ENCODE results near the gene UBE2G2. TPM values are rescaled to one million over a fixed set of nuclear protein-coding genes. Genes with fewer than 3 reads are reported as not detected.

UBE2G2 gene
- 100 to 1,000 TPM in 2 of 4 donors, 10 to 100 TPM in 2; 62.5 to 126 (median 91.6) TPM for total RNA-seq

GRCh38 chr21:44801468-44802395 is at the start of gene UBE2G2:
Gene UBE2G2, minus strand, starts transcription at chr21:44801820. Its CDS starts 72 bp downstream, at chr21:44801748.
- H3K4me3 ChIP-seq: peak within 1 kb of the TSS; percentile 94
- WGBS: 0% methylated on average over 41 of the region's 97 CpGs
- H3K4me1 ChIP-seq: peaks cover 34% of the 10 kb centered on the region
- peak within 1 kb of the TSS; percentile 84 for H3K27ac ChIP-seq
- no peaks in the 10 kb centered on the region for H3K9me3 ChIP-seq
- H3K27me3 ChIP-seq: no peaks in the 10 kb centered on the region
- TF ChIP-seq POLR2A (IDR thresholded peaks at IDR 0.05) (peak in 1 of 2 donors; percentile 40), POLR2AphosphoS5 (IDR thresholded peaks at IDR 0.05) (peak in 2 of 3 donors; percentile 77 to 79), EP300 (IDR thresholded peaks at IDR 0.05) (no peak)
- H3K36me3 ChIP-seq: peaks cover 29% of the 10 kb centered on the region
- peak; percentile 86 for DNase-seq (ENCODE audit: low spot score in 2 of 2)

- Histone ChIP-seq H3K27me3 (no peaks in the 10 kb centered on the region), H3K36me3 (peaks cover 72% of the 10 kb centered on the region), H3K4me3 (no peak overlapping the region), H3K27ac (no peak overlapping the region), H3K9me3 (no peaks in the 10 kb centered on the region), H3K4me1 (peaks cover 12% of the 10 kb centered on the region)
- peak in 1 of 2 donors; percentile 37 for DNase-seq (ENCODE audit: low spot score in 2 of 2)
- TF ChIP-seq EP300 (IDR thresholded peaks at IDR 0.05) (no peak), POLR2A (IDR thresholded peaks at IDR 0.05) (no peak), CTCF (IDR thresholded peaks at IDR 0.05) (no peak), POLR2AphosphoS5 (IDR thresholded peaks at IDR 0.05) (no peak)
- WGBS: 87% methylated on average over 26 of the region's 26 CpGs
Observed at GRCh38 chr21:44850905-44851657, 49.5 kb upstream of the UBE2G2 start.

- TF ChIP-seq CTCF (IDR thresholded peaks at IDR 0.05) (no peak), POLR2AphosphoS5 (IDR thresholded peaks at IDR 0.05) (no peak), POLR2A (IDR thresholded peaks at IDR 0.05) (no peak), EP300 (IDR thresholded peaks at IDR 0.05) (no peak)
- no peak overlapping the region for H3K4me3 ChIP-seq
- peak in 1 of 2 donors; percentile 57 for DNase-seq (ENCODE audit: low spot score in 2 of 2)
- no peaks in the 10 kb centered on the region for H3K27me3 ChIP-seq
- 92% methylated on average over 13 of the region's 20 CpGs for WGBS
- H3K9me3 ChIP-seq: no peaks in the 10 kb centered on the region
- peaks cover 20% of the 10 kb centered on the region for H3K4me1 ChIP-seq
- H3K27ac ChIP-seq: no peak overlapping the region
- H3K36me3 ChIP-seq: peaks cover 64% of the 10 kb centered on the region
Observed at GRCh38 chr21:44850208-44850800, 48.7 kb upstream of the UBE2G2 start.

GRCh38 chr21:44849616-44850130 is 48.1 kb upstream of the UBE2G2 start:
- 93% methylated on average over 12 of the region's 12 CpGs for whole genome bisulfite sequencing
- Histone ChIP-seq H3K27ac (no peak overlapping the region), H3K9me3 (no peaks in the 10 kb centered on the region), H3K4me3 (no peak overlapping the region), H3K27me3 (no peaks in the 10 kb centered on the region), H3K36me3 (peaks cover 58% of the 10 kb centered on the region), H3K4me1 (peaks cover 22% of the 10 kb centered on the region)
- no peak for TF ChIP-seq EP300 (IDR thresholded peaks at IDR 0.05)
- TF ChIP-seq POLR2A (IDR thresholded peaks at IDR 0.05): no peak
- no peak for TF ChIP-seq POLR2AphosphoS5 (IDR thresholded peaks at IDR 0.05)
- TF ChIP-seq CTCF (IDR thresholded peaks at IDR 0.05): no peak
- DNase-seq (ENCODE audit: low spot score in 2 of 2): no peak

GRCh38 chr21:44848821-44849521 is 47.4 kb upstream of the UBE2G2 start:
- Histone ChIP-seq H3K9me3 (no peaks in the 10 kb centered on the region), H3K4me1 (peaks cover 22% of the 10 kb centered on the region), H3K36me3 (peaks cover 51% of the 10 kb centered on the region), H3K27me3 (no peaks in the 10 kb centered on the region), H3K4me3 (no peak overlapping the region), H3K27ac (no peak overlapping the region)
- peak in 1 of 2 donors; percentile 53 for DNase-seq (ENCODE audit: low spot score in 2 of 2)
- WGBS: 94% methylated on average over 12 of the region's 36 CpGs
- TF ChIP-seq CTCF (IDR thresholded peaks at IDR 0.05) (no peak), POLR2A (IDR thresholded peaks at IDR 0.05) (no peak), POLR2AphosphoS5 (IDR thresholded peaks at IDR 0.05) (no peak), EP300 (IDR thresholded peaks at IDR 0.05) (no peak)
